SKM-1 treated with dmso at 0.1 percent for 144 hours (cell line): ENCODE results near the gene RBM18.

Experiments
- DNase-seq: peaks from one replicate; lab custom pipeline; 2025; ENCODE audit not compliant: unreplicated experiment; lab: John Stamatoyannopoulos, UW

RBM18 gene

GRCh38 chr9:122206118-122207046 is 58.3 kb downstream of the RBM18 start:
- DNase-seq = no peak

- no peak for DNase-seq
Measured at GRCh38 chr9:122205176-122205575, 59.5 kb downstream of the RBM18 start.

DNA sequence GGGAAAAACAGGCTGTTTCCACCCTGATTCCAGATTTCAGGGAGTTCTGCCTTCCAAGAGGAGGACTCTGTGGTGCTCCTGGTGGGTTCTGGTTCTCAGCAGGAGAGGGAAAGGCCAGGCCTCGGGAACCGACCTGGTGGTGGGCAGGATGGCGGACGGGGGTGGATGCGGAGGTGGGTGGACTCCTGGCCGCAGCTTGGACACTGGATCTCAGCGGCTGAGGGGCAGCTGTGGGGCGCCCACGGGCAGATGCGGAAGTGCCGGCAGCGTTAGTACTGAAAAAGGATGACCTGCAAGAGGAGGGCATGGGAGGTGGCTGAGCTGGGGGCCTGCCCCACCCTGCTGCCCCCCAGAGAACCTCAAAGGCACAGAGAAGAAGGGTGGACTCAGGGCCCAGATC is 60.1 kb downstream of the RBM18 start:
- DNase-seq = no peak

DNA sequence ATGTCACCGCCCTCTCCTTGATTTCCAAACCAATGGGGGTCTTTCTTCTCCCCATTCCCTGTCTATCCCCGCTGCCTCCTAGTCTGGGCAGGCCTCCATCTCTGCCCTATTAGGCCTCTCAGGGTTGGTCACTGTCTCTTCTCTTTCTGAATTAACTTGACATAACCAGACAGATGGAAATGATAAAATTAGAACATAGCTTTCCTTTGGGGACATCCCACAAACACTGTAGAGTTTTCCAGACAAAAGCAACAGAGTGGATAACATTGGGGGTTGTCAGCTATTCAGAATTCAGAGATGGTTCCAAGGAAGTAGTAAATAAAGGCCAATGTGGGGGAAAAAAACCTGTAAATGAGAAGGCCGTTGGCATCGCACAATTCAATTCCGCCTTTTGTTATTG is 60.6 kb downstream of the RBM18 start:
- no peak for DNase-seq

GRCh38 chr9:122202111-122202510 is 62.5 kb downstream of the RBM18 start:
- no peak for DNase-seq

DNA sequence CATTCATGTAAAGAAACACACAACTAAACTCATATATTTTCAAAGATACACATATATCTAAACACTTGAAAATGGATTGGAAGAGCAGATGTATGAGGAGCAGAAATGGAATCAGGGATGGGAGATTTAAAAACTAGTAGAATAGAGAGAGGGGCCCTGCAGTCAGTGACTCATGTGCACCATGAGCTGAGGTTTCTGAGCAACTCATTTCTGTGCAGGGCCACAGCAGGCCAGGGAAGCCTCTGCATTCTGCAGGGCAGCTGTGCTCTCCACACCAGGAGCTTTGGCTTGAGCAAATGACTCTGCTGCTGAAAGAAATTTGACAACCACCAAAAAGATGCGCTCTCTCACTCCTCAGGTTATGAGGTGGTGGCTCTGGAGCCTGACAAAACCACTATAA is 63.0 kb downstream of the RBM18 start:
- no peak for DNase-seq

DNA sequence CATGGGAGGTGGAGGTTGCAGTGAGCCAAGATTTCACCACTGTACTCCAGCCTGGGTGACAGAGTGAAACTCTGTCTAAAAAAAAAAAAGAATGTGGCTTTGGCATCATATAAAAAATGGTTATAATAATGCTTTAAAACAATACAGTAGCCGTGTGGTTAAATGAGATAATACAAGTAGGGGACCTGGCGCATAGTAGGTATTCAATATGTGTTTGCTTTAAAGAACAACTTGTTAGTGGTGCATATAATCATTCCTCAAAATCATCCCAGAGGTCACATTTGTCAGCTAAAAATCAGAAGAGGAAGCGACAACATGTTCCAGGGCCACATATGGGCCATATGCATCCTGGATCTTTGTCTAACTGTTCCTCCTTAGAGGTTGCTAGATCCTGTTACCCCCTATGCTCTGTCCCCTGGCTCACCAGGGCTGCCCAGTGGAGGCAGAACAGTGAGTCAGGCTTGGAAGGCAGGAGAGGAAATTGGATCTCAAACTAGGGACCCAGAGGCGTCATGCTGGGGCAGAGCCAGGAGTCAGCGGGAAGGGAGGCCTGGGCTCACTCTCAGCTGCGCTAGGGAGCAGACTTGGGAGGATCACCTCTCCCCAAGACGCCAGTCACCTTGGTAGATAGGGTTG is 63.6 kb downstream of the RBM18 start:
- DNase-seq = no peak

DNA sequence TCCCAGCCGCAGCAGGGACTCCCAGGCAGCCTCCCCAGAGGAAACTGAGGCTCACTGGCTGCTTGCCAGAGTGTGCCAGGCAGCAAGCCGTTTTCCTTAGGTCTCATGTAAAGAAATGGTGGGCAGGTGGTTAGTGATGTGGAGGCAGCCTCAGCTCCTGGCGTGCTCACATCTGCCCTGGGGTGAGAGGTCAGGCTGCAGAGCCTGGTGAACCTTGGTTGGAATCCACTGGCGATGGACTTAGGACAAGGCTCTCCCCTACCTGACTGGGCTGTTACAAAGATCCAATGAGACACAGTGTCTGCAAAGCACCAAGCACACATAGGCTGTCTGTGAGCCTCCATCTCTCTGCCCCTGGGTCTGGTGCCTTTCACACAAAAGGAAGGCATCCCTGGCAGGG is 66.8 kb downstream of the RBM18 start:
- DNase-seq = no peak

GRCh38 chr9:122197426-122197825 is 67.2 kb downstream of the RBM18 start:
- no peak for DNase-seq

- DNase-seq = no peak
Measured at GRCh38 chr9:122195875-122196274, 68.8 kb downstream of the RBM18 start.

DNA sequence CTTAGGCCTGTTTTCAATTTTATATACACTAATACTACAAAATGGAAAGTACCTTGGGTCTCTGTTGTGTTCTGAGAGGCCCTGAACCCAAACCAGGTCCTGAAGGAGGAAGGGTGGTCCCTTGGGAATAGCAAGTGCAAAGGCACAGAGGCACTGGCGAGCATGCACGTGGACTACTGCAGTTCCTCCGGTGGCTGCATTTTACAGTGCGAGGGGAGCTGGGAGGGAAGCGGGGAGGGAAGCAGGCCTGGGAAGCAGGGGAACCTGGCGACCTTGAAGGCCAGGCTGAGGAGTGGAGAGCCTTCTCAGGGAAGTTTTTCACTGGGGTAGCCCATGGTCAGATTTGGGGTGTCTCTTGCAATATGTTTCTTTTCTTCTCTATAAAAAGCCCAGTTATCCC is 71.0 kb downstream of the RBM18 start:
- DNase-seq = no peak

- no peak for DNase-seq
Measured at GRCh38 chr9:122192914-122193525, 71.6 kb downstream of the RBM18 start.

GRCh38 chr9:122192261-122192875 is 72.3 kb downstream of the RBM18 start:
- DNase-seq = no peak

- DNase-seq = no peak
Measured at GRCh38 chr9:122191584-122191983, 73.1 kb downstream of the RBM18 start.

GRCh38 chr9:122190597-122191381 is 73.9 kb downstream of the RBM18 start:
- no peak for DNase-seq

DNA sequence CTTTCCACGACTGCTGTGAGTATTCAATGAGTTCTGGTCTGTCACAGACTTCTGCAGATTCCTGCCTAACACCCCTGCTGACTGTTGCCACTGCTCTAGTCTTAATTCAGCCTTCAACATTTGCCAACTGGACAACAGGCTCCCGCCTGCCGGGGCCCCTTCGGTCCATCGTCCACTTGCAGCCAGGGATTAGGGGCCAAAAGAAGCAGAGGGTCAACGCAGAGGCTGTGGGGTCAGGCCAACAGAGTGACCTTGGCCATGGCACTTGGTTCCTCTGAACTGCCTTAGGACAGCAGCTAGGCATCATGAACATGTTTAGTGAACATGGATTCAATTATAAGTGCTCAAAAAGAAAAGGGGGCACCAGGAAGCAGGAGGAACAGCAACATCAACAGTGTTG is 76.3 kb downstream of the RBM18 start:
- no peak for DNase-seq
